A549 (cell line): ENCODE data around the gene TRIAP1.

ENCODE experiments used
- EP300 ChIP-seq, 2 experiments: fragments of >200 bp; sonication (Bioruptor Twin); formaldehyde crosslinking; IDR thresholded peaks; 2 replicates in 1 of 2; 3 replicates in 1 of 2; pipeline ENCODE4 v1.6.1; 2016 to 2017
- FOSL2 ChIP-seq, 2 experiments: fragments of 450-650 bp in 1 of 2; fragments of >200 bp in 1 of 2; sonication (Bioruptor Twin) in 1 of 2; formaldehyde crosslinking; IDR thresholded peaks; 2 replicates each; pipeline versions ENCODE4 v1.5.0 to v1.6.1; 2016 to 2020; ENCODE audit warnings: mild to moderate bottlenecking in 1 of 2, moderate library complexity in 1 of 2
- HDAC2 ChIP-seq: fragments of 200-600 bp; sonication (generic); IDR thresholded peaks from 2 replicates; pipeline ENCODE4 v1.6.1; 2016
- KDM1A ChIP-seq: fragments of 200-600 bp; sonication (generic); IDR thresholded peaks from 2 replicates; pipeline ENCODE4 v1.6.1; 2016; ENCODE audit warnings: low read depth, mild to moderate bottlenecking
- MYC ChIP-seq: IDR thresholded peaks from 2 replicates; pipeline ENCODE4 v1.6.1; 2012; ENCODE audit warnings: mild to moderate bottlenecking, inconsistent platforms, low read length, improper control_type of control experiment, borderline replicate concordance
- NFE2L2 ChIP-seq: fragments of 150-350 bp; conservative IDR thresholded peaks from 2 replicates; pipeline ENCODE4 v1.6.1; 2014; ENCODE audit warnings: low read length
- RAD21 ChIP-seq, 2 experiments: fragments of >200 bp in 1 of 2; sonication (Bioruptor Twin) in 1 of 2; formaldehyde crosslinking in 1 of 2; IDR thresholded peaks in 1 of 2; conservative IDR thresholded peaks in 1 of 2; 2 replicates in 1 of 2; 3 replicates in 1 of 2; pipeline ENCODE4 v1.6.1; 2012 to 2018; ENCODE audit warnings: inconsistent platforms in 1 of 2
- RARB ChIP-seq: fragments of 250-450 bp; sonication (Bioruptor Pico); IDR thresholded peaks from 2 replicates; pipeline ENCODE4 v1.8.0; 2021; ENCODE audit warnings: mild to moderate bottlenecking, moderate library complexity
- SMC3 ChIP-seq: fragments of >200 bp; sonication (Bioruptor Twin); formaldehyde crosslinking; IDR thresholded peaks from 3 replicates; pipeline ENCODE4 v1.6.1; 2018; ENCODE audit warnings: inconsistent platforms
- TF ChIP-seq, protein P1 (sequence below): IDR thresholded peaks from 2 replicates; pipeline ENCODE4 v1.6.1; 2012
- TF ChIP-seq, protein P2 (sequence below): fragments of 150-350 bp; IDR thresholded peaks from 2 replicates; pipeline ENCODE4 v1.6.1; 2014; ENCODE audit warnings: low read depth, mild to moderate bottlenecking, low read length
- TF ChIP-seq, protein P3 (sequence below): fragments of >200 bp; sonication (Bioruptor Twin); formaldehyde crosslinking; IDR thresholded peaks from 3 replicates; pipeline ENCODE4 v1.5.1; 2016
- TF ChIP-seq, protein P4 (sequence below): IDR thresholded peaks from 2 replicates; pipeline ENCODE4 v1.6.1; 2012

DNA sequence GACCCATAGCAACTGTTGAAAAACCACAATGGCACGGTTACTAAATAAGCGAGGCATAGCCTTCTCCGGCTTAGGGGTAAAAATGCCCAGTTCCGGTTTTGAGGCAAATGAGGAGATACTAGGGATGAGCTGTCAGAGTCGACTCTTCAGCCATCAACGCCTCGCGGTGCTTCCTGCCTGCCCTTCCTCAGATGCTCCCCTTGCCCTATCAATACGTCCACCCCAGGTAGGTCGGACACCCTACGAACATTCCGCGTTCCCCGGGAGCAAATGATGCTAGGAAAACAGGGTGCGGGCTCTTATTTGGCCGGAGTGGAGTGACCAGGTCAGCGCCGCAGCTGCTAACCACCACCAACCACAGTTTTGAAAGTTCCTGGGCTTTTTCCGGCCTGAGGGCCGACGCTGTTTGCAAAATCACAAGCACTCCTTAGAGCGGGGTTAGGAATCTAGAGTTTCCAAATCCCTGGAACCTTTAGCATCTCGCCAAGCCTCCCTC lies 22.2 kb upstream of the TRIAP1 start:
- TF ChIP-seq, protein P1, sequence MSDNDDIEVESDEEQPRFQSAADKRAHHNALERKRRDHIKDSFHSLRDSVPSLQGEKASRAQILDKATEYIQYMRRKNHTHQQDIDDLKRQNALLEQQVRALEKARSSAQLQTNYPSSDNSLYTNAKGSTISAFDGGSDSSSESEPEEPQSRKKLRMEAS: no peak
- TF ChIP-seq, protein P2, sequence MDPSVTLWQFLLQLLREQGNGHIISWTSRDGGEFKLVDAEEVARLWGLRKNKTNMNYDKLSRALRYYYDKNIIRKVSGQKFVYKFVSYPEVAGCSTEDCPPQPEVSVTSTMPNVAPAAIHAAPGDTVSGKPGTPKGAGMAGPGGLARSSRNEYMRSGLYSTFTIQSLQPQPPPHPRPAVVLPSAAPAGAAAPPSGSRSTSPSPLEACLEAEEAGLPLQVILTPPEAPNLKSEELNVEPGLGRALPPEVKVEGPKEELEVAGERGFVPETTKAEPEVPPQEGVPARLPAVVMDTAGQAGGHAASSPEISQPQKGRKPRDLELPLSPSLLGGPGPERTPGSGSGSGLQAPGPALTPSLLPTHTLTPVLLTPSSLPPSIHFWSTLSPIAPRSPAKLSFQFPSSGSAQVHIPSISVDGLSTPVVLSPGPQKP: no peak
- TF ChIP-seq, protein P3, sequence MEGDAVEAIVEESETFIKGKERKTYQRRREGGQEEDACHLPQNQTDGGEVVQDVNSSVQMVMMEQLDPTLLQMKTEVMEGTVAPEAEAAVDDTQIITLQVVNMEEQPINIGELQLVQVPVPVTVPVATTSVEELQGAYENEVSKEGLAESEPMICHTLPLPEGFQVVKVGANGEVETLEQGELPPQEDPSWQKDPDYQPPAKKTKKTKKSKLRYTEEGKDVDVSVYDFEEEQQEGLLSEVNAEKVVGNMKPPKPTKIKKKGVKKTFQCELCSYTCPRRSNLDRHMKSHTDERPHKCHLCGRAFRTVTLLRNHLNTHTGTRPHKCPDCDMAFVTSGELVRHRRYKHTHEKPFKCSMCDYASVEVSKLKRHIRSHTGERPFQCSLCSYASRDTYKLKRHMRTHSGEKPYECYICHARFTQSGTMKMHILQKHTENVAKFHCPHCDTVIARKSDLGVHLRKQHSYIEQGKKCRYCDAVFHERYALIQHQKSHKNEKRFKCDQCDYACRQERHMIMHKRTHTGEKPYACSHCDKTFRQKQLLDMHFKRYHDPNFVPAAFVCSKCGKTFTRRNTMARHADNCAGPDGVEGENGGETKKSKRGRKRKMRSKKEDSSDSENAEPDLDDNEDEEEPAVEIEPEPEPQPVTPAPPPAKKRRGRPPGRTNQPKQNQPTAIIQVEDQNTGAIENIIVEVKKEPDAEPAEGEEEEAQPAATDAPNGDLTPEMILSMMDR: no peak
- TF ChIP-seq FOSL2 (IDR thresholded peaks at IDR 0.05) (no peak), FOSL2 (CRISPR knock-in tag; IDR thresholded peaks at IDR 0.05) (no peak), RAD21 (conservative IDR thresholded peaks at IDR 0.05 in 1 of 2, IDR thresholded peaks at IDR 0.05 in 1 of 2) (no peak), HDAC2 (no peak), EP300 (IDR thresholded peaks at IDR 0.05) (no peak), NFE2L2 (no peak), SMC3 (no peak), MYC (no peak), KDM1A (no peak), RARB (no peak)
- TF ChIP-seq, protein P4, sequence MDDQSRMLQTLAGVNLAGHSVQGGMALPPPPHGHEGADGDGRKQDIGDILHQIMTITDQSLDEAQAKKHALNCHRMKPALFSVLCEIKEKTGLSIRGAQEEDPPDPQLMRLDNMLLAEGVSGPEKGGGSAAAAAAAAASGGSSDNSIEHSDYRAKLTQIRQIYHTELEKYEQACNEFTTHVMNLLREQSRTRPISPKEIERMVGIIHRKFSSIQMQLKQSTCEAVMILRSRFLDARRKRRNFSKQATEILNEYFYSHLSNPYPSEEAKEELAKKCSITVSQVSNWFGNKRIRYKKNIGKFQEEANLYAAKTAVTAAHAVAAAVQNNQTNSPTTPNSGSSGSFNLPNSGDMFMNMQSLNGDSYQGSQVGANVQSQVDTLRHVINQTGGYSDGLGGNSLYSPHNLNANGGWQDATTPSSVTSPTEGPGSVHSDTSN: no peak
